ENCODE results near the gene ENOSF1.

DNA sequence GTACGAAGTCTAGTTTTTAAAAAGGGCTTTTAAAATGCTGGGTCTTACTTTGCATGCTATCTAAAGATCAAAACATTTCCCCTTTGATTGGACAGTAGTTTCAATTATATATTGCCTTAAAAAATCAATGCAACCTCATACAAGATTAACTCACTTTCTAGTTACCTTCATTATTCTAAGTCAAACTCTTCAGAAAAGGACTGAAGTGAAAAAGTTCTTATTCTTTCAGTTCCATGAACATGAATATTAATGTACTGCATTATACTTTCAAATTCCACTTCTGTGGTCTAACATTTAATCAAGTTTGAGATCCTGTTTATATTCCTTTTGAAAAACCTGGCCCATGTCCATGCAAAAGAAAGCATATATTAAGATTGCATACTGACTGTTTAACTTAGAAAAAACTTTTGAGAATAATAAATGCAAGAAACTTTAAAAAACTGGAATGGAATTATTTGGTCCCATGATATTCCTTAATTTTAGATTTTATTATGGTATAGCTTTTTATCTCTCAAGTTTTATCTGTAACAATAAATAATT is 11.2 kb upstream of the ENOSF1 start:
- TF ChIP-seq POLR2A (IDR thresholded peaks at IDR 0.05), result no peak
- TF ChIP-seq, protein P1, sequence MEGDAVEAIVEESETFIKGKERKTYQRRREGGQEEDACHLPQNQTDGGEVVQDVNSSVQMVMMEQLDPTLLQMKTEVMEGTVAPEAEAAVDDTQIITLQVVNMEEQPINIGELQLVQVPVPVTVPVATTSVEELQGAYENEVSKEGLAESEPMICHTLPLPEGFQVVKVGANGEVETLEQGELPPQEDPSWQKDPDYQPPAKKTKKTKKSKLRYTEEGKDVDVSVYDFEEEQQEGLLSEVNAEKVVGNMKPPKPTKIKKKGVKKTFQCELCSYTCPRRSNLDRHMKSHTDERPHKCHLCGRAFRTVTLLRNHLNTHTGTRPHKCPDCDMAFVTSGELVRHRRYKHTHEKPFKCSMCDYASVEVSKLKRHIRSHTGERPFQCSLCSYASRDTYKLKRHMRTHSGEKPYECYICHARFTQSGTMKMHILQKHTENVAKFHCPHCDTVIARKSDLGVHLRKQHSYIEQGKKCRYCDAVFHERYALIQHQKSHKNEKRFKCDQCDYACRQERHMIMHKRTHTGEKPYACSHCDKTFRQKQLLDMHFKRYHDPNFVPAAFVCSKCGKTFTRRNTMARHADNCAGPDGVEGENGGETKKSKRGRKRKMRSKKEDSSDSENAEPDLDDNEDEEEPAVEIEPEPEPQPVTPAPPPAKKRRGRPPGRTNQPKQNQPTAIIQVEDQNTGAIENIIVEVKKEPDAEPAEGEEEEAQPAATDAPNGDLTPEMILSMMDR (IDR thresholded peaks at IDR 0.05), result no peak
- no peak for TF ChIP-seq EP300 (IDR thresholded peaks at IDR 0.05)
